ENCODE measurements around the gene ZNF30. TPM values are rescaled to one million over a fixed set of nuclear protein-coding genes. Genes with fewer than 3 reads are reported as not detected.
"Not testable (repeated sequence)": the region's sequence is repeated elsewhere in the genome, so short reads cannot be mapped to it uniquely, and the experiment has no call there.

The ZNF30 gene
- total RNA-seq, 1 donor from 2014 or later = 3.8 TPM

DNA sequence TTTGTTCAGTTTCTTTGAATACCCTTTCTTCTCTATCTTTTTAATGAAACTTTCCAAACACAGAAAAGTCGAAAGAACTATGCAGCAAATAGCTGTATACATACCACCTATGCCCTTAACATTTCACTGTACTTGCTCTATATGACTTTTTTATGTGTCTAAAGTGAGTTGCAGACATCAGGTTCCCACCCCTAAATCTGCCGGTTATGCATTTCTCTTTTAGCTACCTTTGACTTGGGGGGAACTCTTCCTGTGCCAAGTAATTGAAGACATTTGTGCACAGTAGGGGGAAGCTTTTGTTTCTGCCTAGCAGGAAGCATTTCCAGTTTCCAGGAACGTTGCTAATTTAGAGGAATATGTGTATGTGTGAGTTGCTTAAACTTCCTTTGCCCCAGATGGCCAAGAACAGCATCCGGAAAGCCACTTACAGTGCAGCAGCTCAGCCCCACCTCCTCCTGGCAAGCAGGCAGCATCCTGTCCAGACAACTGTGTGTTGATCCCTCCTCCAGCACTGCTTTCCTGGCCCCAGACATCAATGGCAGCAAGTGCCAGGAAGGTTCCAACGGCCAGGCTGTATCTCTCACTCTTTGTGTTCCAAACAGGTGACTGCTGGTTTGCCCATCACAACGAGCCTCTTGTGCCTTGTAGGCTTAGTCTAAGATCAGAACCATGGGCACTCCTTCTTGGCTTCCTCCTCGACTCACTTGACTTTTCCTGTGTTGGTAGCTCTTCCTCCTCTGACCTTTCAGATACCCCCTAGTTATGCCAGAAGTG lies 58.7 kb downstream of the ZNF30 start:
- DNase-seq (ENCODE audit: extremely low read depth, low read depth, low spot score) = no peak

GRCh38 chr19:34988119-34988518 lies 61.4 kb downstream of the ZNF30 start:
- DNase-seq (ENCODE audit: extremely low read depth, low read depth, low spot score) = no peak

GRCh38 chr19:34989298-34989697 lies 62.6 kb downstream of the ZNF30 start:
- no peak for DNase-seq (ENCODE audit: extremely low read depth, low read depth, low spot score)

DNA sequence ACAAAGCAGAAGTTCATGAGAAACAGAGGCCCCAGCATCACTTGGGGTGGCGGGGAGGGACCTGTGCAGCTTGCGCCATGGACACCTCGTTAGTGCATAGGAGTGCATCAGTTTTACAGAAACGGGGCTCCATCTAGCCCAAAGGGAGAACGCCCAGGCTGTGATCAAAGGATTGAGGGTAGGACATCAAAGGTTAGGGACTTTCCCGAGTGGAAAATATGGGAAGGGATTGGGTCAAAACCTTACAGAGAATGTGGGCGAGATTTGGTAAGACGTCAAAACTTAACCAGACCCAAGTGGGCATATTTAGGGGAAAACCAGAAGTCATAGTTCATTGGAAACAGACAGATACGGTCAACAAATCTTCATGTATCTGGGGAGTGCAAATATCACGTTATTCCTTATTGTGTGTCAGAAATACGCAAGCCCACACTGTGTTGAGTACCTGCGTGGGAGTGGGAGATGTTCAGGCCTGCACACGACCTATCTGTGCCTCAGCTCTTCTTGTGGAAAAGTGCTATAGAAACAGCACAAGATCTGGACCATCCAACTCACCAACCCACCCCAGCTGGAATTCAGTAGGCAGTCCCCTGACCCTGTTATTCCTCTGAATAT lies 64.0 kb downstream of the ZNF30 start:
- DNase-seq (ENCODE audit: extremely low read depth, low read depth, low spot score) = no peak

DNA sequence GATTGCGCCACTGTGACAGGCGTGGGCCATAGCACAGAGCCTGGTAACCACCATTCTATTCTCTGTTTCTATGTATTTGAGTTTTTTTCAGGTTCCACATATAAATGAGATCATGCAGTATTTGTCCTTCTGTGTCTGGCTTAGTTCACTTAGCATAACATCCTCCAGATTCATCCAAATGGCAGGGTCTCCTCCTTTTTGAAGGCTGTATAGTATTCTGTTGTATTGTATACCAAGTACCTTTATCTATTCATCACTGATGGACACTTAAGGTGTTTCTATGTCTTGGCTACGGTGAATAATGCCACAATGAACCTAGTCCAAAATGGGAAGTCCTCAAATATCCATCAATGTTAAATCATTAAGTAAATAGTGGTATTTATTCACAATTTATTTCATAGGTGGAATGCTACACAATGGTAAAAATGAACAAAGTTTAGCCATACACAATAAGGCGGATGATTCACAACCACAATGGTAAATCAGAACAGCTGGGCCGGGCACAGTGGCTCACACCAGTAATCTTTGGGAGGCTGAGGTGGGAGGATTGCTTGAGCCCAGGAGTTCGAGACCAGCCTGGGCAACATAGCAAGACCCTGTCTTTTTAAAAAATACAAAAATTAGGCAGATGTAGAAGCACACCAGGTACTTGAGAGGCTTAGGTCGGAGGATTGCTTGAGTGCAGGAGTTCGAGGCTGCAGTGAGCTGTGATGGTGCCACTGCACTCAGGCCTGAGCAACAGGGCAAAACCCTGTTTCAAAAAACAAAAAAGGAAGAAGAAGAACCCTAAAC lies 65.0 kb downstream of the ZNF30 start:
- no peak for DNase-seq (ENCODE audit: extremely low read depth, low read depth, low spot score)

GRCh38 chr19:34992582-34992981 lies 65.9 kb downstream of the ZNF30 start:
- not testable (repeated sequence) for DNase-seq (ENCODE audit: extremely low read depth, low read depth, low spot score)

GRCh38 chr19:34994286-34994642 lies 67.6 kb downstream of the ZNF30 start:
- no peak for DNase-seq (ENCODE audit: extremely low read depth, low read depth, low spot score)

Other genes with a start within 250 kb of the ZNF30 start
- gene SCGB2B2, start 249.7 kb upstream of the ZNF30 start, total RNA-seq = 0.12 TPM in 1 of 2 replicates, not detected in the other
- gene ZNF302, start 249.2 kb upstream of the ZNF30 start, total RNA-seq = 11.4 and 12.4 TPM in 2 replicates
- gene ZNF181, start 192.7 kb upstream of the ZNF30 start, total RNA-seq = 5.1 and 15.6 TPM in 2 replicates
- gene ZNF599, start 153.7 kb upstream of the ZNF30 start, total RNA-seq = 7.9 and 9.3 TPM in 2 replicates
- 20.7 and 30.8 TPM in 2 replicates for gene ZNF792, start 37.3 kb downstream of the ZNF30 start, total RNA-seq
- gene GRAMD1A, start 73.4 kb downstream of the ZNF30 start, total RNA-seq = 61.2 and 127 TPM in 2 replicates
- gene SCN1B, start 103.6 kb downstream of the ZNF30 start, total RNA-seq = 4.7 and 21.2 TPM in 2 replicates
- gene HPN, start 114.8 kb downstream of the ZNF30 start, total RNA-seq = not detected in 2 replicates
- gene FXYD3, start 188.9 kb downstream of the ZNF30 start, total RNA-seq = not detected in 2 replicates
- not detected in 2 replicates for gene LGI4, start 208.2 kb downstream of the ZNF30 start, total RNA-seq
- gene FXYD1, start 211.9 kb downstream of the ZNF30 start, total RNA-seq = not detected in 2 replicates
- gene FXYD7, start 216.4 kb downstream of the ZNF30 start, total RNA-seq = not detected in 2 replicates
- gene FXYD5, start 227.8 kb downstream of the ZNF30 start, total RNA-seq = 105 and 166 TPM in 2 replicates